Adrenal gland (tissue), 5 donors: ENCODE results near the gene CNTNAP2.

ENCODE experiments used
- CTCF ChIP-seq, 6 experiments: fragments of 450-650 bp in 4 of 6; fragments of 200-600 bp in 2 of 6; sonication (generic) in 1 of 6; IDR thresholded peaks; 1 replicate in 5 of 6; 2 replicates in 1 of 6; pipeline versions ENCODE4 v1.5.1 to v1.8.0; 2016 to 2021; ENCODE audit warnings: antibody characterized with exemption in 6 of 6, mild to moderate bottlenecking in 2 of 6, moderate library complexity in 1 of 6
- POLR2A ChIP-seq, 2 donors: fragments of 450-650 bp; IDR thresholded peaks; one replicate each; pipeline ENCODE4 v1.6.1; 2017; ENCODE audit warnings: antibody characterized with exemption in 2 of 2, mild to moderate bottlenecking in 2 of 2, moderate library complexity in 1 of 2
- donor health status: DM: no; HTN: no; CAD: no.

DNA sequence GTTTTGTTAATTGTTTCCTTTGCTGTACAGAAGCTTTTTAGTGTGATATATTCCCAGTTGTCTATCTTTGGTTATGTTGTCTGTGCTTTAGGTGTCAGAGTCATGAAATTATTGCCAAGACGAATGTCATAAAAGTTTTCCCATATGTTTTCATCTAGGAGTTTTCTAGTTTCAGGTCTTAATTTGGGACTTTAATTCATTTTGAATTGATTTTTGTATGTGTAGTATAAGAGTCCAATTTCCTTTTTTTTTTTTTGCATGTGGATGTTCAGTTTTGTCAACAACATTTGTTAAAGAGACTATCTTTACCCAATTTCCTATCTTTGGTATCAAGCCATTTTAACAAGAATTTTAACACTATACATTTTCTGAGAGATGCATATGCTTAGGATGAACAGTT, 432.2 kb downstream of the CNTNAP2 start:
- no peak for TF ChIP-seq CTCF (IDR thresholded peaks at IDR 0.05)
- no peak for TF ChIP-seq POLR2A (IDR thresholded peaks at IDR 0.05)
